HepG2 (cell line): ENCODE results near the gene KDM3B. TPM values are rescaled to one million over a fixed set of nuclear protein-coding genes. Genes with fewer than 3 reads are reported as not detected.
A peak's percentile ranks its signal among the peaks of the same experiment; 100 is the strongest.

ENCODE experiments used
- AGO2 ChIP-seq: fragments of 200-400 bp; formaldehyde crosslinking; optimal IDR thresholded peaks from 2 replicates; pipeline ENCODE3; 2017; ENCODE audit warnings: mild to moderate bottlenecking, low read depth, low read length, moderate library complexity
- ATRX ChIP-seq: sonication (generic); formaldehyde crosslinking; IDR thresholded peaks from 2 replicates; pipeline ENCODE4 v1.4.0; 2020; ENCODE audit warnings: missing genetic modification reagents, borderline replicate concordance
- FOXA3 ChIP-seq: IDR thresholded peaks from 2 replicates; pipeline ENCODE4 v1.6.1; 2016; ENCODE audit warnings: missing genetic modification reagents, missing compliant biosample characterization
- FOXM1 ChIP-seq: sonication (generic); formaldehyde crosslinking; IDR thresholded peaks from 2 replicates; pipeline ENCODE4 v1.5.0; 2020; ENCODE audit warnings: missing genetic modification reagents
- NCOA2 ChIP-seq: sonication (generic); formaldehyde crosslinking; IDR thresholded peaks from 2 replicates; pipeline ENCODE4 v1.8.0; 2022; ENCODE audit warnings: inconsistent platforms
- NFYB ChIP-seq: sonication (generic); formaldehyde crosslinking; IDR thresholded peaks from 2 replicates; pipeline ENCODE4 v1.4.0; 2020; ENCODE audit warnings: missing genetic modification reagents
- PHF21A ChIP-seq: sonication (generic); formaldehyde crosslinking; IDR thresholded peaks from 2 replicates; pipeline ENCODE4 v1.5.0; 2020; ENCODE audit warnings: mild to moderate bottlenecking, missing genetic modification reagents
- PLSCR1 ChIP-seq: sonication (generic); formaldehyde crosslinking; IDR thresholded peaks from 2 replicates; pipeline ENCODE4 v1.5.0; 2020; ENCODE audit warnings: missing genetic modification reagents, mild to moderate bottlenecking, borderline replicate concordance
- POLR2AphosphoS5 ChIP-seq: IDR thresholded peaks from 2 replicates; pipeline ENCODE4 v1.6.1; 2012; ENCODE audit warnings: low read depth, low read length
- RERE ChIP-seq: IDR thresholded peaks from 2 replicates; pipeline ENCODE4 v1.6.1; 2016; ENCODE audit warnings: low read depth, missing genetic modification reagents, missing compliant biosample characterization
- SRF ChIP-seq: IDR thresholded peaks from 2 replicates; pipeline ENCODE4 v1.6.1; 2011; ENCODE audit warnings: mild to moderate bottlenecking, low read depth, low read length, moderate library complexity
- STAT5B ChIP-seq: sonication (generic); formaldehyde crosslinking; IDR thresholded peaks from 2 replicates; pipeline ENCODE4 v1.4.0; 2020; ENCODE audit warnings: missing genetic modification reagents
- THYN1 ChIP-seq: sonication (generic); formaldehyde crosslinking; IDR thresholded peaks from 2 replicates; pipeline ENCODE4 v1.8.1; 2023; ENCODE audit warnings: low read depth, mild to moderate bottlenecking, moderate library complexity, missing genetic modification reagents, borderline replicate concordance
- TP53 ChIP-seq: sonication (generic); formaldehyde crosslinking; conservative IDR thresholded peaks from 2 replicates; pipeline ENCODE4 v1.4.0; 2020; ENCODE audit warnings: missing genetic modification reagents
- ZBTB43 ChIP-seq: sonication (generic); formaldehyde crosslinking; conservative IDR thresholded peaks from 2 replicates; pipeline ENCODE4 v1.4.0; 2020; ENCODE audit warnings: missing genetic modification reagents
- ZMYM2 ChIP-seq: sonication (generic); formaldehyde crosslinking; IDR thresholded peaks from 2 replicates; pipeline ENCODE4 v1.8.0; 2022; ENCODE audit warnings: mild to moderate bottlenecking, missing genetic modification reagents
- ZNF562 ChIP-seq: sonication (generic); formaldehyde crosslinking; IDR thresholded peaks from 2 replicates; pipeline ENCODE4 v1.8.0; 2022; ENCODE audit warnings: missing genetic modification reagents, borderline replicate concordance
- ZNF614 ChIP-seq: IDR thresholded peaks from 2 replicates; pipeline ENCODE4 v1.6.1; 2018; ENCODE audit warnings: missing biosample characterization, missing genetic modification reagents, inconsistent platforms, borderline replicate concordance
- ZSCAN9 ChIP-seq: IDR thresholded peaks from 2 replicates; pipeline ENCODE4 v1.6.1; 2016; ENCODE audit warnings: borderline replicate concordance
- ZUFSP ChIP-seq: sonication (generic); formaldehyde crosslinking; IDR thresholded peaks from 2 replicates; pipeline ENCODE4 v1.9.0; 2021; ENCODE audit warnings: missing genetic modification reagents, mild to moderate bottlenecking, borderline replicate concordance
- polyA plus RNA-seq, 8 experiments: library from polyadenylated mRNA; depleted of rRNA in 3 of 8; stranded (reverse) in 7 of 8; unstranded in 1 of 8; fragments of >200 nt; fragmentation: Illumina TruSeq in 4 of 8; extraction: Trizol in 4 of 8; gene quantifications; 2 replicates each; pipeline versions ENCODE4 v1.2.1 to v1.2.3, GENCODE V29; 2011 to 2016; ENCODE audit warnings: low read depth in 4 of 8, missing spikeins in 1 of 8, mixed read lengths in 1 of 8; ENCODE audit not compliant: insufficient read depth in 1 of 8
- total RNA-seq, 5 experiments: library from RNA; depleted of rRNA; stranded (reverse); fragments of >200 nt; fragmentation: Illumina TruSeq; extraction: Trizol; gene quantifications; 2 replicates each; pipeline ENCODE4 v1.2.3, GENCODE V29; 2016; ENCODE audit warnings: low read depth in 1 of 5

The KDM3B gene
- total and polyA plus RNA-seq, 2 of the 13 experiments (the other 11 are each of a cell fraction or from before 2014, with no cell fraction given), result 19.7 to 34.3 TPM

GRCh38 chr5:138439477-138440158 is 87.1 kb downstream of the KDM3B start (continued):
- TF ChIP-seq NCOA2 (CRISPR knock-in tag) (no peak), ZNF562 (no peak), ZUFSP (no peak), ATRX (CRISPR knock-in tag) (no peak), TP53 (no peak), FOXM1 (no peak), RERE (CRISPR knock-in tag) (no peak), PLSCR1 (CRISPR knock-in tag) (no peak), FOXA3 (CRISPR knock-in tag) (no peak), PHF21A (CRISPR knock-in tag) (peak; percentile 48; the same call in 1 of the 2 replicates), ZBTB43 (CRISPR knock-in tag) (no peak), ZNF614 (no peak), ZSCAN9 (no peak), AGO2 (no peak), NFYB (CRISPR knock-in tag) (no peak), STAT5B (CRISPR knock-in tag) (no peak), POLR2AphosphoS5 (no peak), SRF (no peak), ZMYM2 (CRISPR knock-in tag) (no peak), THYN1 (CRISPR knock-in tag) (0 out of 2 replicates have a peak, but pooled peaks have one; percentile 50)
